Measurements from ENCODE around the gene MPP2.

DNA sequence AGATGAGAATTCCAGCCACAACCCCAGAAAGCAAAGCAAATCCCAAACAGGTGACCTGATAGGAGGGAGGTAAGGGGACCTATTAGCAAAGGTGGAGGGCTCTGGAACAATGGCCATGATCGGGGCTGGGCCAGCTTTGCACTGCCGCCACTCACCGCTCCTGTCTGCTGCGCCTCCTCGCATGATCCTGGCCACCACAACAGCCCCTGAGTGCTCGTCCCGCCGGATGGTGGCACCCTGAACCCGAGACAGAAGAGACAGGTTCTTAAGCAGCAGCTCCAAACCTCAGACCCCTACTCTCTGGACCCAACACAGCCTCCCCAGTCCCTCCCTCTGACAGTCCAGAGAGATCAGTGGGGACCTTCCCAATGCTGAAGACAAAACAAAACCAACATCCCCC, 79.7 kb downstream of the MPP2 start:
- TF ChIP-seq ZNF384 (IDR thresholded peaks at IDR 0.05), result no peak
- no peak for TF ChIP-seq L3MBTL2 (conservative IDR thresholded peaks at IDR 0.05)
- no peak for TF ChIP-seq ELF4 (IDR thresholded peaks at IDR 0.05)
- TF ChIP-seq FOXM1 (IDR thresholded peaks at IDR 0.05; ENCODE audit: borderline replicate concordance), result no peak

Measured in HEK293T (cell line).